Peyer's patch (tissue), 4 donors: Measurements from ENCODE around the gene KCTD19. TPM values are rescaled to one million over a fixed set of nuclear protein-coding genes. Genes with fewer than 3 reads are reported as not detected.

Source experiments
- DNase-seq, 3 donors: peaks; one replicate each; pipeline ENCODE4 v3.0.0-alpha.2; 2017 to 2019
- H3K27ac ChIP-seq, 4 donors: fragments of 200-600 bp; sonication (generic); one replicate each; pipeline ENCODE4 v1.5.1; 2016 to 2019
- H3K27me3 ChIP-seq, 2 donors: fragments of 200-600 bp; sonication (generic); one replicate each; pipeline ENCODE4 v1.5.1; 2019
- H3K36me3 ChIP-seq, 3 donors: fragments of 200-600 bp; sonication (generic); one replicate each; pipeline ENCODE4 v1.5.1; 2016 to 2019
- H3K4me1 ChIP-seq, 4 donors: fragments of 200-600 bp; sonication (generic); one replicate each; pipeline ENCODE4 v1.5.1; 2016 to 2019
- H3K4me3 ChIP-seq, 4 donors: fragments of 200-600 bp; sonication (generic); 1 replicate in 3 of 4; 2 replicates in 1 of 4; pipeline ENCODE4 v1.5.1; 2016 to 2019; ENCODE audit warnings: mild to moderate bottlenecking in 1 of 4
- H3K9me3 ChIP-seq, 4 donors: fragments of 200-600 bp; sonication (generic); one replicate each; pipeline ENCODE4 v1.5.1; 2016 to 2019; ENCODE audit warnings: mild to moderate bottlenecking in 1 of 4
- POLR2A ChIP-seq, 2 donors: fragments of 450-650 bp; IDR thresholded peaks; one replicate each; pipeline ENCODE4 v1.5.1; 2017; ENCODE audit warnings: antibody characterized with exemption in 2 of 2, mild to moderate bottlenecking in 2 of 2, moderate library complexity in 2 of 2
- total RNA-seq, 4 donors: library from RNA; depleted of rRNA; stranded (reverse); fragments of >200 nt; gene quantifications; one replicate each; pipeline ENCODE4 v1.1.0, GENCODE V29; 2016
- TF ChIP-seq, protein P1 (sequence below), 6 experiments: fragments of 450-650 bp in 4 of 6; fragments of 200-600 bp in 2 of 6; sonication (generic) in 1 of 6; IDR thresholded peaks; one replicate each; pipeline ENCODE4 v1.5.1; 2017 to 2019; ENCODE audit warnings: antibody characterized with exemption in 6 of 6, mild to moderate bottlenecking in 3 of 6, moderate library complexity in 1 of 6

Gene KCTD19
- total RNA-seq, 4 donors from 2014 or later = not detected

DNA sequence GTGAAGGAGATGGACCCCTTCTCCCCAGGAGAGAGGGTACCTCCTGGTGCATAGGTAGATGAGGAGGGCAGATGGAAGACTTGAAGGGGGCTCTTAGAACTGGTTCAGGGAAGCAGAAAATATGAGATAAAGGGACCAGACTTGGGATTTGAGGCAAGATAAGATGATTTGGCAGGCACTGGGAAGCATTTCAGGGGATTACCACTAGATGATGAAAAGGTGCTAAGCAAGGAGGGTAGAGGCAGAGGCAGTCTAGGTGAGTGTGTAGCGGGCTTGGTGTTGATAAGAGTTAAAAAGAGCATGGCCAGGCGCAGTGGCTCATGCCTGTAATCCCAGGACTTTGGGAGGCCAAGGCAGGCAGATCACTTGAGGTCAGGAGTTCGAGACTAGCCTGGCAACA lies 63.3 kb downstream of the KCTD19 start:
- no peaks in the 10 kb centered on the region for H3K4me1 ChIP-seq
- TF ChIP-seq, protein P1, sequence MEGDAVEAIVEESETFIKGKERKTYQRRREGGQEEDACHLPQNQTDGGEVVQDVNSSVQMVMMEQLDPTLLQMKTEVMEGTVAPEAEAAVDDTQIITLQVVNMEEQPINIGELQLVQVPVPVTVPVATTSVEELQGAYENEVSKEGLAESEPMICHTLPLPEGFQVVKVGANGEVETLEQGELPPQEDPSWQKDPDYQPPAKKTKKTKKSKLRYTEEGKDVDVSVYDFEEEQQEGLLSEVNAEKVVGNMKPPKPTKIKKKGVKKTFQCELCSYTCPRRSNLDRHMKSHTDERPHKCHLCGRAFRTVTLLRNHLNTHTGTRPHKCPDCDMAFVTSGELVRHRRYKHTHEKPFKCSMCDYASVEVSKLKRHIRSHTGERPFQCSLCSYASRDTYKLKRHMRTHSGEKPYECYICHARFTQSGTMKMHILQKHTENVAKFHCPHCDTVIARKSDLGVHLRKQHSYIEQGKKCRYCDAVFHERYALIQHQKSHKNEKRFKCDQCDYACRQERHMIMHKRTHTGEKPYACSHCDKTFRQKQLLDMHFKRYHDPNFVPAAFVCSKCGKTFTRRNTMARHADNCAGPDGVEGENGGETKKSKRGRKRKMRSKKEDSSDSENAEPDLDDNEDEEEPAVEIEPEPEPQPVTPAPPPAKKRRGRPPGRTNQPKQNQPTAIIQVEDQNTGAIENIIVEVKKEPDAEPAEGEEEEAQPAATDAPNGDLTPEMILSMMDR (IDR thresholded peaks at IDR 0.05) = no peak
- TF ChIP-seq POLR2A (IDR thresholded peaks at IDR 0.05) = no peak
- H3K4me3 ChIP-seq = no peak overlapping the region
- no peaks in the 10 kb centered on the region for H3K27me3 ChIP-seq
- H3K36me3 ChIP-seq = no peaks in the 10 kb centered on the region
- DNase-seq = no peak
- no peak overlapping the region for H3K27ac ChIP-seq
- H3K9me3 ChIP-seq = no peaks in the 10 kb centered on the region

DNA sequence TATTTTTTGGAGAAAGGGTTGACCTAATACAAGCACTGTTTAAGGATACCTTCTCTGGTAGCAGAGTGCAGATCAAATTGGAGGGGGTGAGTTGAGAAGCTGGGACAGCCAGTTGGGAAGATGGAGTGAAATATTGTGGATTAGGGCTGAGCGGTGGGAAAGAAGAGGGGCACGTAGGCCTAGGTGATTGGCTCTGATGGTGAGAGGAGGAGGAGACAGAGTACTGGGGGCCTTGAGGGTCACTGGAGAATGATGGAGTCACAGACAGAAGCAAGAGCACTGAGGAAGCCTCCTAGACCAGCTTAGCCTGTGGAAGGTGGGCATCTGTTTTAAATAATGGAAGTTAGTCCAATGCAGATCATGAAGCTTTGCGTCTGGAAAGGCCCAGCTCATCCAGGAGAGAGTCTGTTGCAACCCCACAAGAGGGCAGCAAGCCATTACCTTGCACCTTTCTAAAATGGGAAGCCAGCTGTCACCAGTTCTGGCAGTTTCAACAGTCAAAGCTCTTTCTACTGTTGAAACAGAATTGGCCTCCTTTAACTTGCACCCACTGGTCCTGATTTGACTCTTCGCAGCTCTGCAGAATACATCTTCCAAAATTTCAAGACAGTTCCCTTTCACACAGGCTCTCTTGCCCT lies 66.0 kb downstream of the KCTD19 start:
- Histone ChIP-seq H3K27ac (no peak overlapping the region), H3K4me3 (no peak overlapping the region), H3K9me3 (no peaks in the 10 kb centered on the region), H3K4me1 (no peaks in the 10 kb centered on the region), H3K36me3 (no peaks in the 10 kb centered on the region), H3K27me3 (no peaks in the 10 kb centered on the region)
- peak in 1 of 3 donors; percentile 28 for DNase-seq
- TF ChIP-seq POLR2A (IDR thresholded peaks at IDR 0.05) = no peak
- TF ChIP-seq, protein P1 (IDR thresholded peaks at IDR 0.05) = peak in 4 of 6 experiments; percentile 36 to 48 (median 46)

DNA sequence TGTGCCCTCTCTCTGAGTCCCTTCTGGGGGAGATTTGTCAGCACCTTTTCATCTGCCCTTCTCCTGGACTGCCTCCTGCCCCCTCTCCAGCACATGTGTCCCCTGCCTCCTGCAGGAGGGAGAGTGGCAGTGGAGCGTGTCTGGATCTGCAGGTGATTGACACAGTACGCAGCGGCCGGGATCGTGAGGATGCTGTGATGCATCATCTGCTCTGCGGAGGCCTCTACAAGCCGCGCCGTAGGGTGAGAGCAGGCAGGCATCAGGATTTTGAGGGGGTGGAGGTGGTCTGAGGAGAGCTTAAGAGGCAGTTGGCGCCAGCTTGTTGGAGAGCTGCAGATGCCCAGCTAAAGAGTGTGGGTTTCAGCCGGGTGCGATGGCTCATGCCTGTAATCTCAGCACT lies 66.8 kb downstream of the KCTD19 start:
- Histone ChIP-seq H3K27me3 (no peaks in the 10 kb centered on the region), H3K4me3 (no peak overlapping the region), H3K36me3 (no peaks in the 10 kb centered on the region), H3K27ac (no peak overlapping the region), H3K4me1 (no peaks in the 10 kb centered on the region), H3K9me3 (no peaks in the 10 kb centered on the region)
- TF ChIP-seq POLR2A (IDR thresholded peaks at IDR 0.05) = no peak
- TF ChIP-seq, protein P1 (IDR thresholded peaks at IDR 0.05) = no peak
- peak in 1 of 3 donors; percentile 31 for DNase-seq

DNA sequence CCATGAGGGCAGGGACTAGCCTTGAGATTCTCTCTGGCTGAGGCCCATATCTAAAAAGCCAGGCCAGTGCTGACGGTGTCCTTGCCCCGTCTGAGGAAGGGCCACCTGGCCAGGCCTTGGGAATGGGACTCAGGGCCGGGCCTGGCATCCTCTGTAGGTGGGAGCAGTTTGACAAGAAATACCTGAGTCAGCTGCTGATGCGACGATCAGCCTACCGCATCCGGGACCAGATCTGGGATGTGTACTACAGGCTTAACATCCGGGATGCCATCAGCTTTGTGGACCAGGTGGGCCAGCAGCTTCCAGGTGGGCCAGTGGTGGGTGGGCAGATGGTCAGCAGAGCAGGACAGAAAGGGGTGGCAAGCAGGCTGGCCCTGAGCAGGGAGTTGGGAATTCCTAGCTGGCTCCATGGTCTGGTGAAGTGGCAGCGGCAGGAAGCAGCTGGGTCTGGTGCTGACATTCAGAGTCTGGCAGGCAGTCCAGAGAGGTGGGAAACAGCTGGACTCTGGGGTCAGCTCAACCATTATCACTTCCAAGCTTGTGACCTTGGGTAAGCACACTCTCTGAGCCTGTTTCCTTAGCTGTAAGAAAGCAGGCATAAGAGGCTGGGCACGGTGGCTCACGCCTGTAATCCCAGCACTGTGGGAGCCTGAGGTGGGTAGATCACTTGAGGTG lies 68.2 kb downstream of the KCTD19 start:
- no peak for DNase-seq
- Histone ChIP-seq H3K9me3 (no peaks in the 10 kb centered on the region), H3K27ac (no peak overlapping the region), H3K4me1 (no peaks in the 10 kb centered on the region), H3K27me3 (no peaks in the 10 kb centered on the region), H3K4me3 (no peak overlapping the region), H3K36me3 (no peaks in the 10 kb centered on the region)
- TF ChIP-seq, protein P1 (IDR thresholded peaks at IDR 0.05) = no peak
- no peak for TF ChIP-seq POLR2A (IDR thresholded peaks at IDR 0.05)

DNA sequence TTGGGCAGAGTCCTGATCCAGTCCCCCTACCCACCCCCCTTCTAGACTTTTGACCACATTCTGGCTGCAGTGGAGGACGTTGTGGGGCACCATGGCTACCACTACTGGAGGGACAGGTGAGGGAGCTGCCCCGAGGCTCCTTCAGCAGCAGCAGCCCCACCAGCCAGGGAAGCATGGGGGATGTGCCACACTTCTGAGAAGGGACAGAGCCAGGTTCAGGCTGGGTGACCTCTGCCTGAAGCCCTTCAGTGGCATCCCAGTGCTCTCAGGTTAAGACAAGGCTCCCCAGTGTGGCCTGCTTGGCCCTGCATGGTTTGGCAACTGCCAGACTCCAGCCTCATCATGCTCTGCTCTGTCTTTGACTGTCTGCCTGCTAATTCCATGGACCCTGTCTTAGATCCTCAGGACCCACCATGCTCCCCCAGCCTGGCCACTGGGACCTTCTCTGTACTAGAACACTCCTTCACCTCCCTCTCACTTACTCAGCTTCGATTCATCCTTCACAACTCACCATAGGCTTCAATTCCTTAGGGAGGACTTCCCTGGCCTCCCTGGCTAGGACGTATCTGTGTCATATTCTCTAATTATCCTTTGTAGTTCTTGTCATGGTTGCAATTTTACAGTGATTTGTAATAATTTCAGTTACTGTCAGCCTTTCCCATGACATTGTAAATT lies 68.9 kb downstream of the KCTD19 start:
- TF ChIP-seq, protein P1 (IDR thresholded peaks at IDR 0.05) = no peak
- no peak for TF ChIP-seq POLR2A (IDR thresholded peaks at IDR 0.05)
- no peak overlapping the region for H3K4me3 ChIP-seq
- H3K27me3 ChIP-seq = no peaks in the 10 kb centered on the region
- no peaks in the 10 kb centered on the region for H3K36me3 ChIP-seq
- no peaks in the 10 kb centered on the region for H3K9me3 ChIP-seq
- H3K4me1 ChIP-seq = no peaks in the 10 kb centered on the region
- no peak overlapping the region for H3K27ac ChIP-seq
- DNase-seq = no peak
